CD8-positive, alpha-beta memory T cell (primary cell): ENCODE measurements around the gene RBFOX1. TPM values are rescaled to one million over a fixed set of nuclear protein-coding genes. Genes with fewer than 3 reads are reported as not detected.

Experiments
- CTCF ChIA-PET: fragments of 350-600 bp; sonication (Branson Sonifier 250); formaldehyde crosslinking; loops from one replicate; lab custom pipeline; 2021; ENCODE audit warnings: antibody characterized with exemption; lab: Charles Lee
- POLR2A ChIA-PET: fragments of 350-600 bp; sonication (Branson Sonifier 250); formaldehyde crosslinking; loops from one replicate; lab custom pipeline; 2021; ENCODE audit warnings: antibody characterized with exemption; lab: Charles Lee
- DNase-seq, 5 donors: peaks; one replicate each; pipeline versions ENCODE4 v3.0.0 to v3.0.0-alpha.2; 2020 to 2022; ENCODE audit warnings: mixed read lengths in 1 of 5
- H3K27ac ChIP-seq: one replicate; pipeline ENCODE4 v1.7.0; 2013; ENCODE audit warnings: low read depth, mild to moderate bottlenecking, low read length, moderate library complexity
- H3K27me3 ChIP-seq: 2 replicates; pipeline ENCODE4 v1.7.0; 2013; ENCODE audit warnings: low read length, mild to moderate bottlenecking; ENCODE audit not compliant: insufficient read depth, poor library complexity, severe bottlenecking
- H3K36me3 ChIP-seq: 2 replicates; pipeline ENCODE4 v1.7.0; 2013; ENCODE audit warnings: mild to moderate bottlenecking, low read length, moderate library complexity; ENCODE audit not compliant: insufficient read depth
- H3K4me1 ChIP-seq: 2 replicates; pipeline ENCODE4 v1.7.0; 2013; ENCODE audit warnings: mild to moderate bottlenecking, low read length, moderate library complexity; ENCODE audit not compliant: insufficient read depth
- H3K4me3 ChIP-seq: 2 replicates; pipeline ENCODE4 v1.7.0; 2013; ENCODE audit warnings: mild to moderate bottlenecking, low read length
- H3K9me3 ChIP-seq: 2 replicates; pipeline ENCODE4 v1.7.0; 2013; ENCODE audit warnings: mild to moderate bottlenecking, low read length
- H3K27ac Mint-ChIP-seq, 8 donors: one replicate each; pipeline ENCODE4 v1.8.0; 2020 to 2021; ENCODE audit warnings: mixed read lengths in 8 of 8, mild to moderate bottlenecking in 6 of 8, inconsistent platforms in 3 of 8, moderate library complexity in 3 of 8
- H3K27me3 Mint-ChIP-seq, 2 donors: one replicate each; pipeline ENCODE4 v1.8.0; 2020 to 2021; ENCODE audit warnings: mixed read lengths in 2 of 2, mild to moderate bottlenecking in 1 of 2, moderate library complexity in 1 of 2
- H3K36me3 Mint-ChIP-seq, 3 donors: one replicate each; pipeline ENCODE4 v1.8.0; 2020 to 2021; ENCODE audit warnings: mixed read lengths in 3 of 3, inconsistent platforms in 1 of 3, mild to moderate bottlenecking in 1 of 3
- H3K4me1 Mint-ChIP-seq, 3 donors: one replicate each; pipeline ENCODE4 v1.8.0; 2020 to 2021; ENCODE audit warnings: mixed read lengths in 3 of 3, inconsistent platforms in 1 of 3, mild to moderate bottlenecking in 1 of 3
- H3K4me3 Mint-ChIP-seq, 7 donors: one replicate each; pipeline ENCODE4 v1.8.0; 2020 to 2021; ENCODE audit warnings: mixed read lengths in 7 of 7, mild to moderate bottlenecking in 6 of 7, moderate library complexity in 4 of 7, inconsistent platforms in 2 of 7
- H3K9me3 Mint-ChIP-seq, 5 donors: one replicate each; pipeline ENCODE4 v1.8.0; 2020 to 2022; ENCODE audit warnings: mixed read lengths in 5 of 5, mild to moderate bottlenecking in 3 of 5, moderate library complexity in 2 of 5, inconsistent platforms in 1 of 5
- polyA plus RNA-seq: library from polyadenylated mRNA; unstranded; fragments of 300-500 nt; fragmentation: Illumina TruSeq; gene quantifications from one replicate; pipeline ENCODE4 v1.2.3, GENCODE V29; 2021
- total RNA-seq, 2 experiments: library from RNA; stranded (reverse); gene quantifications; one replicate each; pipeline ENCODE4 v1.2.3, GENCODE V29; 2021

RBFOX1 gene
- total and polyA plus RNA-seq, 3 experiments from 2014 or later, result not detected

DNA sequence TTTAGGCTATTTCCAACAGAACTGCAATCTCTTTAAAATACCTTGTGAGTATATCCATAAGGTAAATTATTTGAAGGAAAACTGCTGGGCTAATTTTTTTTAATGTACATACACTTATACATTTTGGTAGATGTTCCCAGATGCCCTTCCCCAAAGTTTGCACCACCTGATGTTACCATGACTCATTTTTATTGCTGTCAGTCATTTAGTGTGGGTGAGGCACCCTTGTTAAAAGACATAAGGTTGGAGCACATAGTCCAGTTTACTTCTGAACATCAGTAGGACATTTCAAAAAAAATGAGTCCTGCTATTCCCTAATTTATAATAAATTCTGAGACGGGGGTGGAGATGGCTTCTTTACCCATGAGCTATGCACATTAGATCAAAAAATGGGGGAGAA, 138.6 kb downstream of the RBFOX1 start:
- no peaks in the 10 kb centered on the region for H3K36me3 Mint-ChIP-seq
- H3K36me3 ChIP-seq, result no peaks in the 10 kb centered on the region
- ChIA-PET POLR2A (no interaction called here), CTCF (no interaction called here)
- no peak overlapping the region for H3K27ac Mint-ChIP-seq
- peaks cover 8 to 24% (median 16%) of the 10 kb centered on the region in 5 donors for H3K9me3 Mint-ChIP-seq
- no peaks in the 10 kb centered on the region for H3K4me1 Mint-ChIP-seq
- no peaks in the 10 kb centered on the region for H3K27me3 ChIP-seq
- H3K9me3 ChIP-seq, result no peaks in the 10 kb centered on the region
- H3K4me3 ChIP-seq, result no peak overlapping the region
- H3K4me3 Mint-ChIP-seq, result no peak overlapping the region
- H3K4me1 ChIP-seq, result no peaks in the 10 kb centered on the region
- no peak overlapping the region for H3K27ac ChIP-seq
- DNase-seq, result no peak
- H3K27me3 Mint-ChIP-seq, result no peaks in the 10 kb centered on the region

DNA sequence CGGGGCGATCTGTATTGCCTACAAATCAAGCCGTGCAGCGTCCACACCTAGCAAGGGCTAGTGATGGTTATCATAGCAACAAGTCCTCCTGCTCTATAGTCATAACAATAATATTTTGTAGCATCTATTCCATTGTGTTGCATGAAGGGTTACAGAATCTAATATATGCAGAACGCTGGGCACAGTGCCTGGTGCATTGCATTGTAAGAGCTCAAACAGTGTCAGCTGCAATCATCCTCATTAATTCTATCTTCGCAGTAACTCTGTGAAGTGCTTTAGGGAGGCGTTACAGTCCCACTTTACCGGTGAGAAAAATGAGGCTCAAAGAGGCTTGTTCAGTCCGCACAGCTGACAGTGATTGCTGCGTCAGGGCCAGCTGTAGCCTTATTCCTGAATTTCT, 149.4 kb downstream of the RBFOX1 start:
- H3K9me3 ChIP-seq, result no peaks in the 10 kb centered on the region
- H3K27ac ChIP-seq, result no peak overlapping the region
- ChIA-PET CTCF (no interaction called here), POLR2A (no interaction called here)
- no peaks in the 10 kb centered on the region for H3K36me3 Mint-ChIP-seq
- no peak overlapping the region for H3K4me3 ChIP-seq
- H3K9me3 Mint-ChIP-seq, result peaks cover 3 to 10% (median 7%) of the 10 kb centered on the region in 5 donors
- H3K27ac Mint-ChIP-seq, result no peak overlapping the region
- H3K4me1 Mint-ChIP-seq, result no peaks in the 10 kb centered on the region
- no peak for DNase-seq
- peaks cover 0 to 2% of the 10 kb centered on the region in 2 donors for H3K27me3 Mint-ChIP-seq
- no peaks in the 10 kb centered on the region for H3K27me3 ChIP-seq
- H3K4me3 Mint-ChIP-seq, result no peak overlapping the region
- no peaks in the 10 kb centered on the region for H3K4me1 ChIP-seq
- H3K36me3 ChIP-seq, result no peaks in the 10 kb centered on the region

DNA sequence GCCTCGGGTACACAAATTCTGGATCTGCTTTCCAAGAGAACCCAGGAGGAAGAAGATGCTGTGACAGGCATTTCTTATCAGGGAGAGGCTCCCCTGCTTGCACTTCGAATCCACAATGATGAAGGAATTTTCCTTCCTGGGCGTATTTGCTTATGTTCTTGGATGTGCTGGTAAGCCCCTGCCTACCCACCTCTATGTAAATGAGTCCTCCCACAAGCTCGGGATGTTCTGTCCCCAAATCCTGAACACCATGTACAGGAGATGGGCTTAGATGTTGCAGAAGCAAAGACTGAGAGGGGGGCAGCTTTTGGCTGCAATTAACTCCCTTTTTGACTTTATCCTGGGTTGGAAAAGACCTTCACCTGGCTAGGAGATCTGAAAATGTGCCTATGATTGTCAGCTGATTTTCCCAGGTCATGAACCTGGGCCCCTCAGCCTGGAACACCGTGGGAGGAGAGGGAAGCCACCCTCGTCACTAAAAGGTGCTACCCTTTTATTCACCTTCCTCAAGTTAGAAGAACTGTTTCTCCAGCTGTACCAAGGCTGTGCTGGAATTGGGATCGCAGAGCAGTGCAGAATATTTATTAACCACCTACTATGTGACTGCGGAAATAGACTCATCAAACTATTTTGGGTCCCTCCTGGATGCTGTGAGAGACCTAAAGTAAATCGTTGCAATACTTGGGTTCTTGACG, 150.1 kb downstream of the RBFOX1 start:
- Mint-ChIP-seq H3K4me3 (no peak overlapping the region), H3K27me3 (peaks cover 0 to 2% of the 10 kb centered on the region in 2 donors), H3K9me3 (peaks cover 3 to 10% (median 7%) of the 10 kb centered on the region in 5 donors), H3K36me3 (no peaks in the 10 kb centered on the region), H3K4me1 (no peaks in the 10 kb centered on the region), H3K27ac (no peak overlapping the region)
- no peak overlapping the region for H3K27ac ChIP-seq
- ChIA-PET CTCF (no interaction called here), POLR2A (no interaction called here)
- no peaks in the 10 kb centered on the region for H3K4me1 ChIP-seq
- no peak overlapping the region for H3K4me3 ChIP-seq
- no peaks in the 10 kb centered on the region for H3K27me3 ChIP-seq
- no peaks in the 10 kb centered on the region for H3K36me3 ChIP-seq
- no peak for DNase-seq
- H3K9me3 ChIP-seq, result no peaks in the 10 kb centered on the region

DNA sequence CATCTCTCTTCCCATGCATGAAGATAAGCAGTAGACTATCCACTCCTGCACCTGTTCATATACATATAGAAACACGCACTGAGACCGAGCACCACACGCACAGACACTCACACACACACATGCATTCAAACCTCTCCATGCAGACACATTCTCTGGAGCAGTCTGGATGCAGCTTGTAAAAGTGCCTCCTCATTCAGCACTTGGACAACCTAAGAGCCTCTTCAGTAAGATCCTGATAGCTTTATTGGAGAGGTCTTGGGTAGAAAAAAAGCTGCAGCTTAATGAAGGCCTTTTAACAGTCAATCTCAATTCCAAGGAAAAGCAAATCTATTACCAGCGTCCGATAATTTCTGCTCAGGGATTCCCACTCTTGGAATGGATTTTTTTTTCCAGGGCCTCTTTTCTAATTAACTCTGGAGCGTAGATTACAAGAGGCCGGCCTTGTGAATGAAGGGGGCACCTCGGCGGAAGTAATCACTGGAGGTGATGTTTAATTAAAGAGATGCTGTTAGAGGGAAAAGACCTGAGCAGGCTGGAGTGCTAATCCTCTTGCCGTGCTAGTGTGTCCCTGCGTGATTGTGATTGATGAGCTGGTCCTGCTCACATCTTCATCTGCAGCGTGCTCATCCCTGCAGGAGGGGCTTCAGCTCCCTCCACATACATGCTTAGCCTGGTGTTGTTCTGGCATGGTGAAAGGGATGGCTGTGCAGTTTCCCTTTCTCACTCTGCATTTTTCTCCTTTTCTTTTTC, 155.1 kb downstream of the RBFOX1 start:
- H3K4me3 ChIP-seq, result no peak overlapping the region
- Mint-ChIP-seq H3K9me3 (peaks cover 6 to 13% (median 9%) of the 10 kb centered on the region in 5 donors), H3K27me3 (no peaks in the 10 kb centered on the region), H3K4me1 (no peaks in the 10 kb centered on the region), H3K4me3 (no peak overlapping the region), H3K36me3 (peaks cover 0 to 2% (median 0%) of the 10 kb centered on the region in 3 donors), H3K27ac (no peak overlapping the region)
- CTCF ChIA-PET, result no interaction called here
- H3K9me3 ChIP-seq, result no peaks in the 10 kb centered on the region
- no peaks in the 10 kb centered on the region for H3K27me3 ChIP-seq
- no peaks in the 10 kb centered on the region for H3K36me3 ChIP-seq
- POLR2A ChIA-PET, result no interaction called here
- no peak overlapping the region for H3K27ac ChIP-seq
- DNase-seq, result no peak
- no peaks in the 10 kb centered on the region for H3K4me1 ChIP-seq

DNA sequence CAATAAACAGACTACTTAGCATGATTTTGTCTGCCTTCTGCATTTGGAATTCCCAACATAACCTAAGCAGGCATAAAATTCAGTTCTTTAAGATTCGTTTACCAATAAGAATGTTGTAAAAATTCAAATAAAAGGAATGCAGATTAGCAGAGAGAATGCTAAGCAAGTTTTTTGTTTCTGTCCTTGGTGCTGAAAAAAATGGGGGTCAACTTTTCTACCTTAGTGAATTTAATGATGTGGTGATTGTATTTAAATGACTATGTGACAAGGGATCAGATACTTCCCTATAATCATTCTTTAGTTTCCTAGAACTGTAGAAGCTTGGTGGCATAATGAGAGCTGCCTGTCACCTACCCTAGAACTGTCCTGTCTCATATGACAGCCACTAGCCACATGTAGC, 159.5 kb downstream of the RBFOX1 start:
- Mint-ChIP-seq H3K9me3 (peaks cover 7 to 14% (median 12%) of the 10 kb centered on the region in 5 donors), H3K4me3 (no peak overlapping the region), H3K27me3 (no peaks in the 10 kb centered on the region), H3K27ac (no peak overlapping the region), H3K36me3 (peaks cover 0 to 2% (median 0%) of the 10 kb centered on the region in 3 donors), H3K4me1 (no peaks in the 10 kb centered on the region)
- Histone ChIP-seq H3K36me3 (no peaks in the 10 kb centered on the region), H3K4me1 (no peaks in the 10 kb centered on the region), H3K4me3 (no peak overlapping the region), H3K27me3 (no peaks in the 10 kb centered on the region), H3K9me3 (no peaks in the 10 kb centered on the region), H3K27ac (no peak overlapping the region)
- ChIA-PET POLR2A (no interaction called here), CTCF (no interaction called here)
- DNase-seq, result no peak

DNA sequence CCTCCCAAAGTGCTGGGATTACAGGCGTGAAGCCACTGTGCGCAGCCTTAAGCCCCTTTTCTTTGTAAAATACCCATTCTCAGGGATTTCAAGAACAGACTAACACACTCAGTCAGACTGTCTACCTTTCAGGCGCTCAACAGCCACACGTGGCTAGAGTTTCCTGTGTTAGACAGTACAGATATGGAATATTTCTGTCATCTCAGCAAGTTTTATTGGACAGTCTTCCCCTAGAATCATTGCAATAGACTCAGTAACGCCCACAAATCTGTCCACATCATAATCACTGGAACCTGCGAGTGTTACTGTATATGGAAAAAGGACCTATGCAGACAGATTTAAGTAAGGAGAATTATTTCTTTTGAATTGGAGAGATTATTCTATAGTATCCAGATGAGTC, 160.5 kb downstream of the RBFOX1 start:
- Histone ChIP-seq H3K9me3 (no peaks in the 10 kb centered on the region), H3K4me3 (no peak overlapping the region), H3K27me3 (no peaks in the 10 kb centered on the region), H3K27ac (no peak overlapping the region), H3K4me1 (no peaks in the 10 kb centered on the region), H3K36me3 (no peaks in the 10 kb centered on the region)
- Mint-ChIP-seq H3K27ac (no peak overlapping the region), H3K9me3 (peaks cover 5 to 15% (median 12%) of the 10 kb centered on the region in 5 donors), H3K36me3 (peaks cover 0 to 2% (median 0%) of the 10 kb centered on the region in 3 donors), H3K27me3 (no peaks in the 10 kb centered on the region), H3K4me3 (no peak overlapping the region), H3K4me1 (no peaks in the 10 kb centered on the region)
- no peak for DNase-seq
- ChIA-PET POLR2A (no interaction called here), CTCF (no interaction called here)

DNA sequence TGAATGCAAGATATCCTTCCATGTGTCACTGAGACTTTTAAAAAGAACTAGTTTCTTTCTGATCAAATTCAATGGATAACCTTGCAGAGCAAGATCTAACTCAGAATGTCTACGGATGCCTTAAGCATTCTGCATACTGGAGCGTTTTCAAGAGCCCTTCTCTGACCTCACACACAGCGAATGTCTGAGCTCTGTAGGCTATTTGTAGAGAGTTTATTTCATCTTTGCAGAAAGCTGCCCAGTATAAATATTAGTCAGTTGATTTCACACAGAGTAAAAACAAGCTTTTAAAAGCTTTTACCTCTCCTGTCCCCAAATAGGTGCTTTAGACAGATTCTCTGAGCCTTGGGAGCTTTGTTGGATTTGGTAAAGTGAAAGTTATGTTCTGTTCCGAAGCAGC, 165.0 kb downstream of the RBFOX1 start:
- H3K9me3 ChIP-seq, result no peaks in the 10 kb centered on the region
- H3K27ac Mint-ChIP-seq, result no peak overlapping the region
- no peaks in the 10 kb centered on the region for H3K27me3 ChIP-seq
- ChIA-PET CTCF (no interaction called here), POLR2A (no interaction called here)
- H3K36me3 Mint-ChIP-seq, result no peaks in the 10 kb centered on the region
- DNase-seq, result no peak
- no peaks in the 10 kb centered on the region for H3K36me3 ChIP-seq
- H3K4me3 ChIP-seq, result no peak overlapping the region
- H3K4me1 ChIP-seq, result no peaks in the 10 kb centered on the region
- H3K9me3 Mint-ChIP-seq, result peaks cover 4 to 15% (median 8%) of the 10 kb centered on the region in 5 donors
- H3K4me3 Mint-ChIP-seq, result no peak overlapping the region
- H3K27ac ChIP-seq, result no peak overlapping the region
- peaks cover 0 to 2% of the 10 kb centered on the region in 2 donors for H3K27me3 Mint-ChIP-seq
- no peaks in the 10 kb centered on the region for H3K4me1 Mint-ChIP-seq

DNA sequence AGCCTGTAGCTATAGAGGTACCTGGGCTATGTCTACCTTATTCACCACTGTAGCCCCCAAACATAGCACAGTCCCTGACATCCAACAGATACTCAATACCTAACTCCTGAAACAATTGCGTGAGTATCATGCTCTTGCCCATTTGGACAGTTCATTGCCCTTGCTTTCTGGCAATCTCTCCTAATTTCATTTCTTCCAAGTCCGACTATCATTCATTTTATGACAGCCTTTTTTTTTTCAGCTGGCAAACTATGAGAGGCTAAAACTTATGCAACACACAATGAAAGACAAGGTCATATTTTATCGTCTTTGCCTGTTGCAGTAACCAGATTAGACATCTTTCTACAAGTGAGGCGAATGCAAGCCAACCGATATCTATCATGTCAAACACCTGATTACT, 169.2 kb downstream of the RBFOX1 start:
- Histone ChIP-seq H3K4me1 (no peaks in the 10 kb centered on the region), H3K27ac (no peak overlapping the region), H3K9me3 (no peaks in the 10 kb centered on the region), H3K36me3 (no peaks in the 10 kb centered on the region), H3K4me3 (no peak overlapping the region), H3K27me3 (no peaks in the 10 kb centered on the region)
- ChIA-PET POLR2A (no interaction called here), CTCF (no interaction called here)
- peaks cover 6 to 19% (median 14%) of the 10 kb centered on the region in 5 donors for H3K9me3 Mint-ChIP-seq
- peaks cover 0 to 2% of the 10 kb centered on the region in 2 donors for H3K27me3 Mint-ChIP-seq
- DNase-seq, result no peak
- H3K4me1 Mint-ChIP-seq, result no peaks in the 10 kb centered on the region
- H3K36me3 Mint-ChIP-seq, result no peaks in the 10 kb centered on the region
- H3K27ac Mint-ChIP-seq, result no peak overlapping the region
- H3K4me3 Mint-ChIP-seq, result no peak overlapping the region
